BE2C (cell line): ENCODE results near the gene APBB1.
"Not testable (repeated sequence)": the region's sequence is repeated elsewhere in the genome, so short reads cannot be mapped to it uniquely, and the experiment has no call there.

Source experiments
- DNase-seq: peaks from one replicate; pipeline ENCODE4 v3.0.0-alpha.2; 2020
- H3K27me3 ChIP-seq: fragments of 250-450 bp; sonication (Bioruptor Pico); 2 replicates; pipeline ENCODE4 v1.5.1; 2020; ENCODE audit warnings: mild to moderate bottlenecking
- H3K36me3 ChIP-seq: fragments of 250-450 bp; sonication (Bioruptor Pico); 2 replicates; pipeline ENCODE4 v1.5.1; 2020; ENCODE audit warnings: mild to moderate bottlenecking
- H3K4me1 ChIP-seq: fragments of 250-450 bp; sonication (Bioruptor Pico); 2 replicates; pipeline ENCODE4 v1.5.1; 2020
- H3K4me3 ChIP-seq: 2 replicates; pipeline ENCODE4 v1.5.1; 2011; ENCODE audit warnings: low read depth, low read length
- H3K9me3 ChIP-seq: fragments of 250-450 bp; sonication (Bioruptor Pico); 2 replicates; pipeline ENCODE4 v1.5.1; 2020
- CTCF ChIP-seq: IDR thresholded peaks from 2 replicates; pipeline ENCODE4 v1.5.1; 2012; ENCODE audit warnings: mild to moderate bottlenecking, low read depth, low read length

Gene APBB1

GRCh38 chr11:6400431-6401345 lies 18.2 kb downstream of the APBB1 start:
- H3K4me3 ChIP-seq = no peak overlapping the region
- H3K4me1 ChIP-seq = no peaks in the 10 kb centered on the region
- H3K27me3 ChIP-seq = no peaks in the 10 kb centered on the region
- DNase-seq = no peak
- no peak for TF ChIP-seq CTCF
- no peaks in the 10 kb centered on the region for H3K9me3 ChIP-seq
- no peaks in the 10 kb centered on the region for H3K36me3 ChIP-seq

GRCh38 chr11:6397636-6398035 lies 21.3 kb downstream of the APBB1 start:
- H3K36me3 ChIP-seq = no peaks in the 10 kb centered on the region
- no peak overlapping the region for H3K4me3 ChIP-seq
- H3K27me3 ChIP-seq = no peaks in the 10 kb centered on the region
- no peaks in the 10 kb centered on the region for H3K9me3 ChIP-seq
- no peaks in the 10 kb centered on the region for H3K4me1 ChIP-seq
- no peak for DNase-seq
- TF ChIP-seq CTCF = no peak

- no peak for DNase-seq
- H3K9me3 ChIP-seq = no peaks in the 10 kb centered on the region
- H3K27me3 ChIP-seq = no peaks in the 10 kb centered on the region
- no peaks in the 10 kb centered on the region for H3K4me1 ChIP-seq
- no peak for TF ChIP-seq CTCF
- H3K4me3 ChIP-seq = no peak overlapping the region
- no peaks in the 10 kb centered on the region for H3K36me3 ChIP-seq
Measured at GRCh38 chr11:6397156-6397555, 21.7 kb downstream of the APBB1 start.

- H3K36me3 ChIP-seq = no peaks in the 10 kb centered on the region
- TF ChIP-seq CTCF = no peak
- no peak overlapping the region for H3K4me3 ChIP-seq
- no peak for DNase-seq
- H3K4me1 ChIP-seq = no peaks in the 10 kb centered on the region
- H3K27me3 ChIP-seq = no peaks in the 10 kb centered on the region
- no peaks in the 10 kb centered on the region for H3K9me3 ChIP-seq
Measured at GRCh38 chr11:6395470-6396060, 23.3 kb downstream of the APBB1 start.

GRCh38 chr11:6393989-6394670 lies 24.8 kb downstream of the APBB1 start:
- no peak for TF ChIP-seq CTCF
- Histone ChIP-seq H3K36me3 (no peaks in the 10 kb centered on the region), H3K4me1 (no peaks in the 10 kb centered on the region), H3K27me3 (no peaks in the 10 kb centered on the region), H3K4me3 (no peak overlapping the region), H3K9me3 (no peaks in the 10 kb centered on the region)
- no peak for DNase-seq

- not testable (repeated sequence) for H3K27me3 ChIP-seq, H3K36me3 ChIP-seq, DNase-seq, H3K4me1 ChIP-seq, H3K9me3 ChIP-seq, H3K4me3 ChIP-seq
Measured at GRCh38 chr11:6392251-6392650, 26.6 kb downstream of the APBB1 start.
